Sigmoid colon (tissue), 4 donors: ENCODE measurements around the gene STRIP1.
"Not testable (repeated sequence)": the region's sequence is repeated elsewhere in the genome, so short reads cannot be mapped to it uniquely, and the experiment has no call there.

Experiments
- EP300 ChIP-seq, 4 donors: sonication (generic); formaldehyde crosslinking; IDR thresholded peaks; one replicate each; pipeline ENCODE4 v1.6.1; 2017; ENCODE audit warnings: antibody characterized with exemption in 4 of 4
- POLR2A ChIP-seq, 2 donors: fragments of 450-650 bp; IDR thresholded peaks; one replicate each; pipeline ENCODE4 v1.6.1; 2016; ENCODE audit warnings: antibody characterized with exemption in 2 of 2, mild to moderate bottlenecking in 2 of 2, moderate library complexity in 2 of 2
- POLR2AphosphoS5 ChIP-seq, 4 donors: sonication (generic); formaldehyde crosslinking; IDR thresholded peaks; one replicate each; pipeline ENCODE4 v1.6.1; 2017; ENCODE audit warnings: antibody characterized with exemption in 4 of 4
- TF ChIP-seq, protein P1 (sequence below), 4 experiments: fragments of 450-650 bp in 3 of 4; fragments of 200-600 bp in 1 of 4; IDR thresholded peaks; one replicate each; pipeline ENCODE4 v1.5.1; 2016 to 2019; ENCODE audit warnings: antibody characterized with exemption in 4 of 4, mild to moderate bottlenecking in 3 of 4, moderate library complexity in 2 of 4

DNA sequence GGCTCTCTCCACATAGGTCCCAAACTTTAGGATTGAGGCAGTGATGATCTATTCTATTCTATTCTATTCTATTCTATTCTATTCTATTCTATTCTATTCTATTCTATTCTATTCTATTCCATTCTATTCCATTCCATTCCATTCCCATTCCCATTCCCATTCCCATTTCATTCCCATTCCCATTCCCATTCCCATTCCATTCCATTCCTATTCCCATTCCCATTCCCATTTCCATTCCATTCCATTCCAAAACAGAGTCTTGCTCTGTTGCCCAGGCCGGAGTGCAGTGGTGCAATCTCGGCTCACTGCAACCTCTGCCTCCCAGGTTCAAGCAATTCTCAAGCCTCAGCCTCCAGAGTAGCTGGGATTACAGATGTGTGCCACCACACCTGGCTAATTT lies 45.6 kb downstream of the STRIP1 start:
- TF ChIP-seq, protein P1, sequence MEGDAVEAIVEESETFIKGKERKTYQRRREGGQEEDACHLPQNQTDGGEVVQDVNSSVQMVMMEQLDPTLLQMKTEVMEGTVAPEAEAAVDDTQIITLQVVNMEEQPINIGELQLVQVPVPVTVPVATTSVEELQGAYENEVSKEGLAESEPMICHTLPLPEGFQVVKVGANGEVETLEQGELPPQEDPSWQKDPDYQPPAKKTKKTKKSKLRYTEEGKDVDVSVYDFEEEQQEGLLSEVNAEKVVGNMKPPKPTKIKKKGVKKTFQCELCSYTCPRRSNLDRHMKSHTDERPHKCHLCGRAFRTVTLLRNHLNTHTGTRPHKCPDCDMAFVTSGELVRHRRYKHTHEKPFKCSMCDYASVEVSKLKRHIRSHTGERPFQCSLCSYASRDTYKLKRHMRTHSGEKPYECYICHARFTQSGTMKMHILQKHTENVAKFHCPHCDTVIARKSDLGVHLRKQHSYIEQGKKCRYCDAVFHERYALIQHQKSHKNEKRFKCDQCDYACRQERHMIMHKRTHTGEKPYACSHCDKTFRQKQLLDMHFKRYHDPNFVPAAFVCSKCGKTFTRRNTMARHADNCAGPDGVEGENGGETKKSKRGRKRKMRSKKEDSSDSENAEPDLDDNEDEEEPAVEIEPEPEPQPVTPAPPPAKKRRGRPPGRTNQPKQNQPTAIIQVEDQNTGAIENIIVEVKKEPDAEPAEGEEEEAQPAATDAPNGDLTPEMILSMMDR (IDR thresholded peaks at IDR 0.05), result not testable (repeated sequence)
- not testable (repeated sequence) for TF ChIP-seq POLR2AphosphoS5, POLR2A, EP300 (IDR thresholded peaks at IDR 0.05)
